GM11168 (cell line): ENCODE measurements around the gene PATE1.

Experiments
- in situ Hi-C: fragments of 300-500 bp; cut with MboI; formaldehyde crosslinking; loops from one replicate; pipeline ENCODE4 v1.12.0; 2022; ENCODE audit warnings: low sequenced_read_pairs; ENCODE audit not compliant: unreplicated experiment

PATE1 gene

DNA sequence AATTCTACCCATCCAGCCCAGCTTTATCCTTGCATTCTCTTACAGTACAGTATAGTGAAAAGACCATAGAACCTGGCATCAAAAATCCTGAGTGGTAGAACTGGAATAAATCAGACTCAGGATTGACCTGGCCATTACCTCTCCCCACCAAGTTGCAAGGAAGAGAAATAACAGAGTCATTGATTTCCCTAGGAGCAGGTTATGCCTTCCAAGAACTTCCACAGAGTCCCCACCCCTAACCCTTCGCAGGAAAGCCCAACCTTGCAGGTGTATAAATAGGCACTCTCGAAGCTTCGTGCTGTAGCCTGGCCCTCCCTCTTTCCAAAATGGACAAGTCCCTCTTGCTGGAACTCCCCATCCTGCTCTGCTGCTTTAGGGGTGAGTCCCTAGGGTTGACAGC, at the start of gene PATE1:
Gene PATE1, plus strand, starts transcription at position 301 of the 400 bp plus-strand sequence. Its CDS starts 26 bp downstream, at position 327.
- in situ Hi-C loops: no loop called here

GRCh38 chr11:125701018-125701610, 45.0 kb upstream of the PATE1 start:
- in situ Hi-C loops: loop anchor here (25.0 kb wide), 1 partner anchor 161 kb away; no protein-coding TSS in a partner anchor

GRCh38 chr11:125701858-125702621, 44.0 kb upstream of the PATE1 start:
- in situ Hi-C loops: loop anchor here (25.0 kb wide), 1 partner anchor 160 kb away; no protein-coding TSS in a partner anchor

DNA sequence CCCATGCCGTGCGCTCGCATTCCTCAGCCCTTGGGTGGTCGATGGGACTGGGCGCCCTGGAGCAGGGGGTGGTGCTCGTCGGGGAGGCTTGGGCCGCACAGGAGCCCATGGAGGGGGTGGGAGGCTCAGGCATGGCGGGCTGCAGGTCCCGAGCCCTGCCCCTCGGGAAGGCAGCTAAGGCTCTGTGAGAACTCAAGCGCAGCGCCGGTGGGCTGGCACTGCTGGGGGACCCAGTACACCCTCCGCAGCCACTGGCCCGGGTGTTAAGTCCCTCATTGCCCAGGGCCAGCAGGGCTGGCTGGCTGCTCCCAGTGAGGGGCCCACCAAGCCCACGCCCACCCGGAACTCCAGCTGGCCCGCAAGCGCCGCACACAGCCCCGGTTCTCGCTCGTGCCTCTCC, 41.4 kb upstream of the PATE1 start:
- in situ Hi-C loops: loop anchor here (25.0 kb wide), 1 partner anchor 158 kb away; no protein-coding TSS in a partner anchor

GRCh38 chr11:125720781-125721180, 25.3 kb upstream of the PATE1 start:
- in situ Hi-C loops: loop anchor here (25.0 kb wide), 1 partner anchor 142 kb away; no protein-coding TSS in a partner anchor

DNA sequence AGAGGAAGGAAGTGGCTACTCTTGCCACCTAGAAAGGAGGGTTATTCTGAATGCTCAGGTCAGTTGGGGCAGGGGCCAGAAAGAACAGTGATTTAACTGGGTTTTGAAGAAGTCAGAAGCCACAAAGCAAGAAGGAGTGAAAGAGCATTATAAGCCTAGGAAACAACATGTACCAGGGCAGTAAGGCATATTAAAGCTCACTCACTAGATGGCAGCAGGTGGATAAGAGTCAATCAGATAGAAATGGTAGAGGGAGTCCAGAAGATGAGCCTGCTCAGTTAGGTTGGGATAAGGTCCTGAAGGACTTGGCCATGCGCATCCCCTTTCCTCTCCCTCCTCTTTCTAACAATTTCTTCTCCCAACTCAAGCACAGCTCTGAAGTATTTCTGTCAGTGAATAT, 22.0 kb upstream of the PATE1 start:
- in situ Hi-C loops: loop anchor here (25.0 kb wide), 1 partner anchor 138 kb away; no protein-coding TSS in a partner anchor

DNA sequence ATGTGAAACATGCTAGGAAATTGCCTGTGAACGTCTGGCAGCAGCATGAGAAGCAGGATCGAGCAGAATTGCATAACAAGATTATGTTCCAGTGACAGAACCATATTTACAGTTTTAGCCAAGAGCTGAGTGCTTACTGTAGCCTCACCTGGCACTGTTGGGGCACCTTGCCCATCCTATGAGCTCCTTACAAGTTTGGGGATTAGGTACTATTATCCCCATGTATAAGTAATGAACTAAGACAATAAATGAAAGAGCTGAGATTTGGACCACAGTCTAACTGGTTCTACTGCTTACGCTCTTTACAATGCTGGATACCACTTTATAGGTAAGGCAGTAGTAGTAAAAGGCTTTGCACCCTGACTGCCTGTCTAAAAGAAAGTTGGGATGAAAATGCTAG, 17.1 kb upstream of the PATE1 start:
- in situ Hi-C loops: no loop called here

- in situ Hi-C loops: no loop called here
Measured at GRCh38 chr11:125740617-125741016, 5.5 kb upstream of the PATE1 start.

DNA sequence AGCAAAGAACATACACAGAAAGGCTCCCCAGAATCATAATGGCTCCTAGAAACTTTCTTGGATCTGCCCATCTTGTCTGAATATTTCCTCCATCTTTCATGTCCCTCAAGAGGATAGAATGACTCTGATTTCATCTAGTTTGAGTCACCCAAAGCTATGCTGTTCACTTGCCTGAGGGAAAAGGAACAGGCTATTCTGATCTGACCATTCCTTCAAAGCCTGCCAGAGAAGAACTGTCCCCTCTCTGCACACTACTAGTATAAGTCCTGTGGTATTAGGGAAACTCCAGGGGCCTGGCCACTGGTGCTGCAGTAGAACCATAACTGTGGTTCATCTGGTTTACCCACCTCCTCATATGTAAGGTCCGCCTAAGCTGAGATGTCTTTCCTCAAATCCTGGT, 2.4 kb upstream of the PATE1 start:
- in situ Hi-C loops: no loop called here

DNA sequence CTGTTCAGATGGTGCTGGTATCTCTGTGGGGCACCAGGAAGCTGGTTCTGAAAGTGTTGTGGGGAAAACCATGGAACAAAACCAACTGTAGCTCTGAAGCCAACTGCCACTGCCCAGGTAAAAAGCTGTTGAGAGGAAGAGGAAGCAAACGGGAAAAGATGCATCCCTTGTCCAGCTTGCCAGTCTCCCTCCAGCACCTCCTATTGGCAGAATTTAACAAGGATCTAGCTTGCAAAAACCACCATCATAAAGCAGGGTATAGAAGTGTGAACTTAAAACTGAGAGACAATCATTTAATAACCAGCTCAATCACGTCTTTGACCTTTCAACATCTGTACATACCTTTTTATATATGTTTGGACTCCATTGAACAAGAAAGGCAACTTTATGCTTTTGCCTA, 4.5 kb downstream of the PATE1 start:
- in situ Hi-C loops: no loop called here

DNA sequence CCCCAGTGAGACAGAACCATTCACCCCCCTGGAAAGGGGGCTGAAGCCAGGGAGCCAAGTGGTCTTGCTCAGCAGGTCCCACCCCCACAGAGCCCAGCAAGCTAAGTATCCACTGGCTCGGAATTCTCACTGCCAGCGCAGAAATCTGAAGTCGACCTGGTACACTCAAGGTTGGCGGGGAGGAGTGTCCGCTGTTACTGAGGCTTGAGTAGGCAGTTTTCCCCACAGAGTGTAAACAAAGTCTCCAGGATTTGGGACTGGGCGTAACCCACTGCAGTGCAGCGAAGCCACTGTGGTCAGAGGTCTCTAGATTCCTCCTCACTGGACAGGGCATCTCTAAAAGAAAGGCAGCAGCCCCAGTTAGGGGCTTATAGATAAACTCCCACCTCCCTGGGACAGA, 10.0 kb downstream of the PATE1 start:
- in situ Hi-C loops: no loop called here

DNA sequence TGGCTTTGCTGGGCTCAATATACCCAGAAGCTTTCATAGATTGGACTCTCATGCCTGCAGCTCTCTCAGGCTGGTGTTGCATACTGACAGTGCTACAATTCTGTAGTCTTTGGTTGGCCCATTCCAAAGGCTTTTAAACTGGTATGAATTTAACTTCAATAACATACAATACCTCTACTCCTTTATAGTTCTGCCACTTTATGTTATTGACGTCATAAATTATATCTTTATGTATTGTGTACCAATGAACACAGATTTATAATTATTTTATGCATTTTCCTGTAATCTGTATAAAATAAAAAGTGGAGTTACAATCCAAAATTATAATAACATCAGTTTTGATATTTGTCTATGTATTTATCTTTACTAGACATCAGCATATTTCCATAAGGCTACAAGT, 16.4 kb downstream of the PATE1 start:
- in situ Hi-C loops: no loop called here

GRCh38 chr11:125763483-125763882, 17.4 kb downstream of the PATE1 start:
- in situ Hi-C loops: no loop called here

DNA sequence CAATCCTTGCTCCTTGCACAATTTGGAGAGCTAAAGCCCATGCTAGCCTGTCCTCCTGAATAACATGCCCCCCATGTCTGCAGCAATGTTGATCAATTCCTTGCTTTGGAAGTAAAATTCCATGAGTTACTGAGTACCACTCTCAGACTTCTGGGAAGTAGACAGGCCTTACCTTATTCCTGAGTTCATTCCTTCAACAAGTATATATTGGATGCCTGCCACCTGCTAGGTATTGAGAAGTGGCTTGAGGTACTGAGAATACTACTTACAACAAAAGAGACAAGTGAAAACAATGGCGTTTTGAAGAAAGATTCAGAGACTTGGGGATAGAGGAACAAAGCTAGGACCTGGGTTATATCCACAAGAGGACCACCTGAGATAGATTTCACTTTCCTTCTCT, 20.2 kb downstream of the PATE1 start:
- in situ Hi-C loops: no loop called here

DNA sequence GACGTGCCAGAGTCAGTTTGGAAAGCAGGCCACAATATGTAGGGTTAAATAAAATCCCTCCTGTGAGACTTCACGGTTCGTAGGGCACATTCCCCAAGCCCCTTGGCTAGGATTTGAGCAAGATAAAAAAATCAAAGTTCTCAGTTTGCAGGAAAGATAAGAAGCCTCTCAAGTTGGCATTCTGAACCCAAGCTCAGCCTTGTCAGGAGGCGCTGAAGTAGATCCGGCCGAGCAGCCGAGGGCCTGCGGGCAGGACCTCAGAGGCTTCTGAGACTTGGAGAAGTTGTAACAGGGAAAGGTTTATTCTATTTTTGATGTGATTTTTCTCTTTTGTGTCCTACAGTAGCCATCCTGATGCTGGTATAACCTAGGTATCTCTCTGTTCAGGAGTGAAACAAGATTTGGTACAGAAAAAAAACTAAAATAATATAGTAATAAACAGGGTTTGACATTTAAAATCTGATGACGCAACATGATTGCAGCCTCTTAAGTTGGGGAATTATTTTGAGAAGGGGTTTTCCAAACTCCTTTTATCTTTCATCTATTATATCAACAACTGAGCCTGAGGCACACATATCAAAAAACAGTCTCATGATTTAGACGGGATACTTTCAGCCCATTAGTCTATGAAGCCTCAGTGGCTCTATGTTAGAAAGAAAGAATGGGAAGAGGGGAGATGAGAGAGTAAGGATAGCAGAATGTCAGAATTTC, 22.4 kb downstream of the PATE1 start:
- in situ Hi-C loops: no loop called here

DNA sequence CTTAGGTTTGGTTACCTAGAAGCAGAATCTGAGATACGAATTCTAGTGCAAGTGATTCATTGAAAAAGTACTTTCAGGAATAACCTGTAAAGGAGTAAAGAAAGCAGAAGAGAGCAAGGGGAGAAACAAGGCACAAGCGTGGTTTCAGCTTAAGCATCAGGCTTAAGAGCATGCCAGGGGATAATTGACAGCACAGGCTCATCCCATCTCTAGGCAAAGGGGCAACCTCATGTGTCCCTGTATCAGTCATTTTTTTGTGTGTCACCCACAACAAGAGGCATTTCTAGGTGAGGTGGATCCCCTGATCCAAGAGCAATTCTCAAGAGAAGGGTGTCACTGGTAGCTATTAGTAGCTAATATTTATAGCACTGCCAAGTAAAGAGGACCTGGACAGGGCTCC, 24.5 kb downstream of the PATE1 start:
- in situ Hi-C loops: no loop called here

- in situ Hi-C loops: no loop called here
Measured at GRCh38 chr11:125772834-125773505, 26.9 kb downstream of the PATE1 start.

- in situ Hi-C loops: no loop called here
Measured at GRCh38 chr11:125773516-125773915, 27.4 kb downstream of the PATE1 start.

GRCh38 chr11:125777309-125777708, 31.2 kb downstream of the PATE1 start:
- in situ Hi-C loops: no loop called here

GRCh38 chr11:125778728-125779127, 32.6 kb downstream of the PATE1 start, which contains the start of gene PATE2:
Gene PATE2, minus strand, starts transcription at chr11:125778828. Its CDS starts 55 bp downstream, at chr11:125778773.
- in situ Hi-C loops: no loop called here
